ENCODE results near the gene CEL. TPM values are rescaled to one million over a fixed set of nuclear protein-coding genes. Genes with fewer than 3 reads are reported as not detected.

Gene CEL
- total RNA-seq, 1 experiment from 2014 or later = 6.9 TPM

- no peak for DNase-seq (ENCODE audit: low read depth, low spot score)
- RAD21 ChIA-PET (ENCODE audit: low non-redundant PET in 1 of 2, low total read pairs in 2 of 2, uncharacterized antibody in 2 of 2, unreplicated experiment in 2 of 2) = no interaction called here
- intact Hi-C loops (cut with micrococcal nuclease) = no loop called here
These were observed 4.6 kb downstream of the CEL start for GRCh38 chr9:133066181-133066983.

GRCh38 chr9:133067006-133067405 lies 5.2 kb downstream of the CEL start:
- ATAC-seq (no peak), DNase-seq (ENCODE audit: low read depth, low spot score) (no peak)
- no TSS peak for BruUV-seq (replicated peaks)
- Histone ChIP-seq H2AFZ (ENCODE audit: low read depth, low read length, poor library complexity, severe bottlenecking) (no peak overlapping the region), H3K79me2 (ENCODE audit: insufficient read depth, low read length) (no peaks in the 10 kb centered on the region), H3K9me3 (ENCODE audit: control insufficient read depth in 1 of 2, insufficient read depth in 1 of 2, low read depth in 1 of 2, low read length in 2 of 2) (no peaks in the 10 kb centered on the region), H3K27me3 (ENCODE audit: insufficient read depth, low read length) (no peaks in the 10 kb centered on the region), H3K4me2 (ENCODE audit: low read length) (no peak overlapping the region), H3K36me3 (ENCODE audit: control insufficient read depth in 1 of 2, insufficient read depth in 2 of 2, low read length in 2 of 2) (no peaks in the 10 kb centered on the region), H3K9me2 (ENCODE audit: insufficient read depth) (no peaks in the 10 kb centered on the region), H3K4me1 (ENCODE audit: control insufficient read depth in 1 of 2, insufficient read depth in 2 of 2, low read length in 2 of 2) (no peaks in the 10 kb centered on the region), H3K27ac (ENCODE audit: low read depth, low read length) (no peak overlapping the region), H4K20me1 (ENCODE audit: insufficient read depth) (no peaks in the 10 kb centered on the region), H3K4me3 (replicated peaks in 1 of 2; ENCODE audit: low read depth in 1 of 2, low read length in 2 of 2) (no peak overlapping the region), H3K9ac (ENCODE audit: low read length) (no peak overlapping the region)
- CTCF ChIA-PET = no interaction called here
- RAD21 ChIA-PET (ENCODE audit: low non-redundant PET in 1 of 2, low total read pairs in 2 of 2, uncharacterized antibody in 2 of 2, unreplicated experiment in 2 of 2) = no interaction called here
- intact Hi-C loops (cut with micrococcal nuclease) = no loop called here
- POLR2A ChIA-PET = no interaction called here
- TF ChIP-seq SIN3A (IDR thresholded peaks at IDR 0.05; ENCODE audit: low read depth) = no peak
- no peak for TF ChIP-seq SP1 (IDR thresholded peaks at IDR 0.05; ENCODE audit: low read depth)
- no peak for TF ChIP-seq JUND (IDR thresholded peaks at IDR 0.05)
- no peak for TF ChIP-seq CBX3 (IDR thresholded peaks at IDR 0.05; ENCODE audit: low read depth)
- TF ChIP-seq, protein P1, sequence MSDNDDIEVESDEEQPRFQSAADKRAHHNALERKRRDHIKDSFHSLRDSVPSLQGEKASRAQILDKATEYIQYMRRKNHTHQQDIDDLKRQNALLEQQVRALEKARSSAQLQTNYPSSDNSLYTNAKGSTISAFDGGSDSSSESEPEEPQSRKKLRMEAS (IDR thresholded peaks at IDR 0.05) = no peak
- no peak for TF ChIP-seq ZFX (IDR thresholded peaks at IDR 0.05)
- no peak for TF ChIP-seq ZNF274 (IDR thresholded peaks at IDR 0.05; ENCODE audit: low read depth, low read length)
- no peak for TF ChIP-seq POLR2A (IDR thresholded peaks at IDR 0.05; ENCODE audit: borderline replicate concordance, extremely low read depth, insufficient read depth, insufficient read length)
- TF ChIP-seq ZBTB33 (IDR thresholded peaks at IDR 0.05; ENCODE audit: extremely low read depth, insufficient replicate concordance, low read length) = no peak
- TF ChIP-seq, protein P2, sequence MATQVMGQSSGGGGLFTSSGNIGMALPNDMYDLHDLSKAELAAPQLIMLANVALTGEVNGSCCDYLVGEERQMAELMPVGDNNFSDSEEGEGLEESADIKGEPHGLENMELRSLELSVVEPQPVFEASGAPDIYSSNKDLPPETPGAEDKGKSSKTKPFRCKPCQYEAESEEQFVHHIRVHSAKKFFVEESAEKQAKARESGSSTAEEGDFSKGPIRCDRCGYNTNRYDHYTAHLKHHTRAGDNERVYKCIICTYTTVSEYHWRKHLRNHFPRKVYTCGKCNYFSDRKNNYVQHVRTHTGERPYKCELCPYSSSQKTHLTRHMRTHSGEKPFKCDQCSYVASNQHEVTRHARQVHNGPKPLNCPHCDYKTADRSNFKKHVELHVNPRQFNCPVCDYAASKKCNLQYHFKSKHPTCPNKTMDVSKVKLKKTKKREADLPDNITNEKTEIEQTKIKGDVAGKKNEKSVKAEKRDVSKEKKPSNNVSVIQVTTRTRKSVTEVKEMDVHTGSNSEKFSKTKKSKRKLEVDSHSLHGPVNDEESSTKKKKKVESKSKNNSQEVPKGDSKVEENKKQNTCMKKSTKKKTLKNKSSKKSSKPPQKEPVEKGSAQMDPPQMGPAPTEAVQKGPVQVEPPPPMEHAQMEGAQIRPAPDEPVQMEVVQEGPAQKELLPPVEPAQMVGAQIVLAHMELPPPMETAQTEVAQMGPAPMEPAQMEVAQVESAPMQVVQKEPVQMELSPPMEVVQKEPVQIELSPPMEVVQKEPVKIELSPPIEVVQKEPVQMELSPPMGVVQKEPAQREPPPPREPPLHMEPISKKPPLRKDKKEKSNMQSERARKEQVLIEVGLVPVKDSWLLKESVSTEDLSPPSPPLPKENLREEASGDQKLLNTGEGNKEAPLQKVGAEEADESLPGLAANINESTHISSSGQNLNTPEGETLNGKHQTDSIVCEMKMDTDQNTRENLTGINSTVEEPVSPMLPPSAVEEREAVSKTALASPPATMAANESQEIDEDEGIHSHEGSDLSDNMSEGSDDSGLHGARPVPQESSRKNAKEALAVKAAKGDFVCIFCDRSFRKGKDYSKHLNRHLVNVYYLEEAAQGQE (IDR thresholded peaks at IDR 0.05; ENCODE audit: low read depth) = no peak
- no peak for TF ChIP-seq FOSL1 (IDR thresholded peaks at IDR 0.05; ENCODE audit: low read depth)
- no peak for TF ChIP-seq CEBPB (IDR thresholded peaks at IDR 0.05; ENCODE audit: low read depth)

More at GRCh38 chr9:133066181-133066983, 4.6 kb downstream of the CEL start:
- Histone ChIP-seq H3K4me3 (replicated peaks in 1 of 2; ENCODE audit: low read depth in 1 of 2, low read length in 2 of 2) (no peak overlapping the region), H3K4me2 (ENCODE audit: low read length) (no peak overlapping the region), H3K9ac (ENCODE audit: low read length) (no peak overlapping the region), H2AFZ (ENCODE audit: low read depth, low read length, poor library complexity, severe bottlenecking) (no peak overlapping the region), H4K20me1 (ENCODE audit: insufficient read depth) (no peaks in the 10 kb centered on the region), H3K4me1 (ENCODE audit: control insufficient read depth in 1 of 2, insufficient read depth in 2 of 2, low read length in 2 of 2) (no peaks in the 10 kb centered on the region), H3K27ac (ENCODE audit: low read depth, low read length) (no peak overlapping the region), H3K36me3 (ENCODE audit: control insufficient read depth in 1 of 2, insufficient read depth in 2 of 2, low read length in 2 of 2) (no peaks in the 10 kb centered on the region), H3K27me3 (ENCODE audit: insufficient read depth, low read length) (no peaks in the 10 kb centered on the region), H3K79me2 (ENCODE audit: insufficient read depth, low read length) (no peaks in the 10 kb centered on the region), H3K9me3 (ENCODE audit: control insufficient read depth in 1 of 2, insufficient read depth in 1 of 2, low read depth in 1 of 2, low read length in 2 of 2) (no peaks in the 10 kb centered on the region), H3K9me2 (ENCODE audit: insufficient read depth) (no peaks in the 10 kb centered on the region)
- no peak for TF ChIP-seq POLR2A (IDR thresholded peaks at IDR 0.05; ENCODE audit: borderline replicate concordance, extremely low read depth, insufficient read depth, insufficient read length)
- TF ChIP-seq SRF (IDR thresholded peaks at IDR 0.05; ENCODE audit: low read depth) = no peak
- no peak for TF ChIP-seq POLR2AphosphoS5 (IDR thresholded peaks at IDR 0.05; ENCODE audit: low read depth, low read length)
- no peak for TF ChIP-seq CBX3 (IDR thresholded peaks at IDR 0.05; ENCODE audit: low read depth)
- TF ChIP-seq JUND (IDR thresholded peaks at IDR 0.05) = no peak
- TF ChIP-seq ATF3 (IDR thresholded peaks at IDR 0.05) = no peak
- CTCF ChIA-PET = interaction anchor here (1.3 kb wide), 1 partner anchor 81 kb away, joined by 3 read pairs; no protein-coding TSS in a partner anchor
- POLR2A ChIA-PET = no interaction called here
- no peak for ATAC-seq
- no TSS peak for BruUV-seq (replicated peaks)
